ENCODE measurements around the gene B4GALT5.

Gene B4GALT5

GRCh38 chr20:49585585-49586245 is 128.0 kb downstream of the B4GALT5 start:
- no peak for DNase-seq (ENCODE audit: low read depth in 2 of 2)

GRCh38 chr20:49584418-49585382 is 129.0 kb downstream of the B4GALT5 start:
- DNase-seq (ENCODE audit: low read depth in 2 of 2), result no peak

GRCh38 chr20:49583669-49584417 is 129.8 kb downstream of the B4GALT5 start:
- peak in 1 of 2 experiments; percentile 42 for DNase-seq (ENCODE audit: low read depth in 2 of 2)

- no peak for DNase-seq (ENCODE audit: low read depth in 2 of 2)
These were observed 130.4 kb downstream of the B4GALT5 start for GRCh38 chr20:49583343-49583668.
